Stimulated activated CD8-positive, alpha-beta memory T cell treated with anti-CD3 and anti-CD28 coated beads, Interleukin-7, amount 100 ng/mL, for 1 hour (primary cell): ENCODE measurements around the gene LANCL1.

Experiments used
- DNase-seq, 2 donors: peaks; one replicate each; pipeline ENCODE4 v3.0.0-alpha.2; 2020; ENCODE audit warnings: low read depth in 2 of 2

The LANCL1 gene

GRCh38 chr2:210392469-210392881, 84.1 kb downstream of the LANCL1 start:
- DNase-seq = no peak

GRCh38 chr2:210389856-210390255, 86.7 kb downstream of the LANCL1 start:
- DNase-seq = no peak

DNA sequence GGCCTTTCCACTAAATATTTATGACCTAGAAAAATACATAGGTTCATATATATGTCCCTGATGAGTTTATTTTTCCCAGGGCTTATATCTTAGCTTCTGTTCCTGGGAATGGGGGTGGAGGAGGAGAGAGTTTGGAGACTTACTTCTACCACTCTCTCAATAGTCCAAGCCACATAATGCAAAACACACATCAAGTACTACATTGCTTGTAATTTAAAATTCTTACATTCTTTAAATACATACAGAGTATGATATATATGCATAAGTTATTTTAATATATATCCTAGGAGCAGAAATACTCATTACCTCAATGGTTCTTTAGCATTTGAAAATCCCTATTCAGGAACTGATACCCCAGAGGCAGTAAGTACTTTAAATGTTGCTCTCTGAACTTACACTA, 88.4 kb downstream of the LANCL1 start:
- no peak for DNase-seq

DNA sequence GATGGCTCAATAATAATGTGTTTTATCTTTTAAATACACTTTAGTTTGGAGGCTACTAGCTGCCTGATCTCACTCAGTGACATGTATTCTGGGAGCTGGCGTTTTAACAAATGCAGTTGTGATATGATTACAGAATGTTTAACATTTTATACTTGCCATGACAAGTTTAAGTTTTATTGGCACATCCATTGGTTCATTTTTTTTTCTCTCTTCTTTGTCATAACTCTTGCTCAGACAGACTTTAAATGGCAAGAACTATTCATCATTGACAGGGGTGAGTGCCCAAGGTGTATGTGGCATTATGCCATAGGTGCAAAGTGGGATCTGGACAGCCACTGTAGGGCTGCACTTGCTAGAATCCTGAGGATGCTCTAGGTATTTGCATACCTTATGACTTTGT, 89.5 kb downstream of the LANCL1 start:
- DNase-seq = no peak
